ENCODE results near the gene RBMS3. TPM values are rescaled to one million over a fixed set of nuclear protein-coding genes. Genes with fewer than 3 reads are reported as not detected.

The RBMS3 gene
- total RNA-seq, 1 donor from 2014 or later = 49.0 TPM

- no peak for DNase-seq (ENCODE audit: low spot score)
- intact Hi-C loops (cut with DNase I) = no loop called here
Measured at GRCh38 chr3:29614954-29615353, 334.1 kb downstream of the RBMS3 start.

DNA sequence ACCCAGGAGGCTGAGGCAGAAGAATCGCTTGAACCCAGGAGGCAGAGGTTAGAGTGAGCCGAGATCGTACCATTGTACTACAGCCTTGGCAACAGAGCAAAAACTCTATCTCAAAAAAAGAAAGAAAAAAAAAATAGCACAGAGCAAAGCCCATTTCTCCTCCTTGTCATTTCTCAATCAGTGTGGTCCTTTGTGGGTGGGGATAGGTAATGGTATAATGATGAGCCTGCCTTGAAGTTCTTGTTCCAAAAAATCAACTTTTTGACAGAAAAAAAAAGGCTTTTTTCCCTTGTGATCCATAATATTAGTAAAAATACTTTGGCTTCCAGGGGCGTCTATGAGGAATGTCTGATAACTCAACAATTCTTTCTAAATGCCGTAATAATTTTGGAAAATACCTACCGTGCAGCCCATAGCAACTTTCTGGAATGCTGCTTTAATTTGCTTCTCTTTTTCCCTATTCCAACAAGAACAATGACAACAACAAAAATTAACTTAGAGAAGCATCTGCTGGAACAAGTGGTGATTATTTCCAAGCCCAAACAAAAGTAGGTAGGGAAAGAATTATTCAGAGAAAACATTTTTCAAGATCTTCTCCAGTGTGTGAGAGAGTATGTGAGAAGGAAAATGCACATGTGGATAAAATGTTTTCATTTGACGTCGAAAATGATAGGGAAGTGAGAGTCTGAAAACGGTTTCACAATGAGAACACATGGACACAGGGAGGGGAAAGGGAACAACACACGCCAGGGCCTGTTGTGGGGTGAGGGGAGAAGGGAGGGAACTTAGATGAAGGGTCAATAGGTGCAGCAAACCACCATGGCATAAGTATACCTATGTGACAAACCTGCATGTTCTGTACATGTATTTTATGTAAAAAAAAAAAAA is 337.8 kb downstream of the RBMS3 start:
- no peak for DNase-seq (ENCODE audit: low spot score)
- intact Hi-C loops (cut with DNase I) = no loop called here

GRCh38 chr3:29619676-29620075 is 338.8 kb downstream of the RBMS3 start:
- DNase-seq (ENCODE audit: low spot score) = no peak
- intact Hi-C loops (cut with DNase I) = no loop called here

DNA sequence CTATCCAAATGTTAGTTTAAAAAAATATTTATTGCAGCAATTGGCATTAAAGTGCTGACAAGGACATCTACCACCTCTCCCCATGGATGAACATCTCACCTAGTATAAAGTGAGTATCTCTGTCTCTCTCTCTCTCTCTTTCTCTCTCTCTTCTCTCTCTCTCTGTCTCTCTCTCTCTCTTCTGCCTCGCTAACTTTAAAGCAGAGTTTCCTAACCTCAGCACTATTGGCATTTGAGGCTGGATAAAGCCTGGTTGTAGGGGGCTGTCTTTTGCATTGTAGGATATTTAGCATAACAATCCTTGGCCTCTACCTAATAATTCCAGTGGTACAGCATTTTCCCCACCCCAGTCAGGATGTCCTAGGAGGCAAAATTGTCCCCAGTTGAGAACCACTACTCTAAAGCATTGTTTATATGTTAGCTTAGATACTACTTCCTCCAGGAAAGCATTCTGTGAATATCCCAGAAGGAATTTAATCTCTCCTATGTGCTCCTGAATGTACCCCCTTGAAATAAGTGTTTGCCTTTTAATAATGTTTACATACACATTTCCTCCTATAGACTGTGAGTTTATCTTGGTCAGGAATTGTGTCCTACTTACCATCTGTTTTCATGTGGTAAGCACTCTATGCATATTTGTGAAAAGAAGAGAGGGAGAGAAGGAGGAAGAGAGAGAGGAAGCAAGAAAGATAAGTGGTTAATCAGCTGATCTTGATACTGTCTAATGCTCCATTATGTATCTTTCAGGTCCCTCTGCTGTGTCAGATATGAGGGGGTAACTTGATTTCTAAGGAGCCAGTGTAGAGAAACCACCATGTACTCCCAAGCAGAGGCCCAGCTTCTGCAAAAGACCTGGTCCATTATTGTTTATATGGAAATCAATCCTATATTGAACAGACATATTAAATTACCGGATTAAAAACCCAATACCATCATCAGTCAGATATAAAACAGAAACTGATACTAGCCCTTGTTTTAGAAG is 346.6 kb downstream of the RBMS3 start:
- intact Hi-C loops (cut with DNase I) = no loop called here
- no peak for DNase-seq (ENCODE audit: low spot score)

- intact Hi-C loops (cut with DNase I) = no loop called here
Measured at GRCh38 chr3:29628795-29629194, 347.9 kb downstream of the RBMS3 start.

DNA sequence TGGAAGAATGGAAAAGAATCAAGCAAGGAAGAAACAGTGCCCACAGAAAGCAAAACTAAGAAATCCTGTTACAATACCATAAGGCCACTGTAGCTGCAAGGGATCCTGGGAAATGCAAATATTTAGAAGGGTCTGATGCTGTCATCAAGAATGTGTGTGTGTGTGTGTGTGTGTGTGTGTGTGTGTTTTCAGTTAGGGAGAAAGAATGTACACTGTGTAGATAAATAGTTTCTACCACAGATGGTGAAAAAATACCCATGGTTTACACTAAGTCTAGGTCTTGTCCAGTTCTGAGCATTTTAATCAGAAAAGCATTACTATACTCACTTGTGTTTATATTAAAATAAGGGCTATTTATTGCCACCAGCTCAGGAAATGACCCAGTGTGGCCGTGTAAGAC is 355.0 kb downstream of the RBMS3 start:
- no peak for DNase-seq (ENCODE audit: low spot score)
- intact Hi-C loops (cut with DNase I) = no loop called here

More at GRCh38 chr3:29628795-29629194, 347.9 kb downstream of the RBMS3 start:
- DNase-seq (ENCODE audit: low spot score) = no peak

- intact Hi-C loops (cut with DNase I) = no loop called here
- DNase-seq (ENCODE audit: low spot score) = no peak
Measured at GRCh38 chr3:29637068-29637467, 356.2 kb downstream of the RBMS3 start.

DNA sequence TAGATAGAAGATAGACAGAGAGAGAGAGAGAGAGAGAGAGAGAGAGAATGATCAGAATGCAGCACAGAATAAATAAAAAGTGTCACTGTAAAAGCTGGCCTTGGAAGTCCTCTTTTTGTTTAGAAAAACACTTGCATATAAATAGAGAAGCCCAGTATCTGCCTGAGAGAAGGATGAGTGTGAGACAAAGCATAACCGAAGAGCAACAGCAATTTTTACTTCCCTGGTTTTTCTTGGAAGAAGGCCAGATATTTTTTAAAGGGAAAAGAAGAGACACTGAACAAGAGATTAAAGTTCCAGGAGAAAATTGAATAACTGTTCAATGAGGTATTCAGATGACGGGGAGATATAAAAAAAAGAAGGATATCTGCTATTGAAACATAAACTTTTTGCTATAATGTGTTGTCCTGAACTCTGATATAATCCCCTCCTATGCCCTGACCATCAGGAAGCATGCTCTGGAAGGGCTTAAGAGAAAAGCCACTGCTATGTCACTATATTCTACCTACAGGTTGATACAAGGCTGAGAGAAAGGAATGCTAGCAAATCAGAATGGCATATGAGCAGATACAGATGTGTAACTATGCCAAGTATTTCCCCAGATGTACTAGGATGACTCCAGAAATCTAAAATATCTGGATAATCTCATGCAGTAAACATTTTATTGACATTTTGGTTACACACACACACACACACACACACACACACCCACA is 358.9 kb downstream of the RBMS3 start:
- DNase-seq (ENCODE audit: low spot score) = no peak
- intact Hi-C loops (cut with DNase I) = loop anchor here (5.0 kb wide), 2 partner anchors 123 to 357 kb away; partner anchors contain the start of gene RBMS3

DNA sequence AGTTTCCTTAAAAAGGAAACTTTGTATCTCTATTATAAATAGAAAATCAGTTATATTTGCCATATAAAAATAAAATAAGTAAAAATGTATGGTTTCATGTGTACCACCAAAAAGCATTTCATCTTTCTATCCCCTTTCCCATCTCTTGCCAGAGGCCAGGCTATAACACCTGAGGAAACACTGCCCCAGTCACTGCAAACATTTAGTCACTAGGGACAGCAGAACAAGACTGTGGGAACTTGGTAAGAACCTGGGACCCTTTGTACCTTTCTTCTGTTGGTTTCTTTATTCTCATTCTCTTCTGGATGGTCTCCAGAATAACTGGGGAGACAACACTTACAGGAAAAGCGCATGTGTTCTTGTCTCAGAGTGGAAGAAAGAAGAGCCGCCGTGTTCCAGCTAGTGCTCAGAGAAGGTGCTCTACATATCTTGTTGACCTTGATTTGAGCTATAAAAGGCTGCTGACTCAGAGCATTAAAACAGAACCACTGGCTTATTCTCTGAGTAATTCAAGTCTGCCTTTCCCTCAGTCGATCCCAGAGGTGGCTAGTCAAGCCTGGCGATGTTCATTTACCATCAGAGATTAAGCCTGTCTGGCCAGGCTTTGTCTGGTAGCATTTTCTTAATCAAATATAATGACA is 361.6 kb downstream of the RBMS3 start:
- no peak for DNase-seq (ENCODE audit: low spot score)
- intact Hi-C loops (cut with DNase I) = loop anchor here (5.0 kb wide), 2 partner anchors 120 to 360 kb away; partner anchors contain the start of gene RBMS3

DNA sequence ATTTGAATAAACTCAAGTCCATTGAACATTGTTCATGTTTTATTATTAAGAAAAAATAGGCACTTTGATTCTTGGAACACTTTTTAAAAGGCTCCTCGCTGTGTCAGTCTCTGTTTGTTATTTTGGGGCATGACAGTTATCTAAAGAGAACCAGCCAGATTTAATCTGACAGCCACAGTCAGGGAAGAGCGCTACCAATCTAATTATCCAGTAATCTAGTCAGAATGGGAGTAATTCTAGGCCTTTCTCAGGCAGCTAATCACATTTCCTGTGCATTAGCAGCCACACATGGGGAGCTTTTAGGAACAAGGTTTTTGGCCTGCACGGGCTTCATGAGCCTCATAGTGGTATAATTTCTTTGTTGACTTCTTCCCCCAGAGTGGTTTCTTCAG is 362.2 kb downstream of the RBMS3 start:
- intact Hi-C loops (cut with DNase I) = loop anchor here (5.0 kb wide), 2 partner anchors 119 to 361 kb away; partner anchors contain the start of gene RBMS3
- no peak for DNase-seq (ENCODE audit: low spot score)

DNA sequence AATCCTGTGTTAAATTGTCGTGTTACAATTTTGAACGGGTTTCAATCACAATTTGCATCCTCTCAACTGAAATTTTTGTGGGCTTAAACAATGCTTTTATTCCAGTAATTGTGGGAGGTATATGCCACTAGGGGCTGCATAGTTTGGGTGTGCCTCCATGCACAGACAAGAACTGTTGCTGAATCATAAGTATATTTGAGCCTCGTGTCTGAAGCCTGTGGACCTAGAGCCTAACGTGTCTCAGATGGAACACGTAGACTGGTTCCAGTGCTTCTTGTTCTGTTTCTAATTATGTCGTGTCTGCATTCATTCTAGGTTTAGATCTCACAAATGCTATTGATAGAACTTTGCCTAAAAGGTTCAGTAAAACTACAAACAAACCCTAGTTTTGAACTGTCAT is 363.4 kb downstream of the RBMS3 start:
- intact Hi-C loops (cut with DNase I) = loop anchor here (5.0 kb wide), 2 partner anchors 118 to 362 kb away; partner anchors contain the start of gene RBMS3

GRCh38 chr3:29644956-29645636 is 364.2 kb downstream of the RBMS3 start:
- intact Hi-C loops (cut with DNase I) = loop anchor here (5.0 kb wide), 3 partner anchors 37 to 363 kb away; partner anchors contain the start of gene RBMS3
- DNase-seq (ENCODE audit: low spot score) = no peak

More for the DNA sequence above, 363.4 kb downstream of the RBMS3 start:
- DNase-seq (ENCODE audit: low spot score) = no peak

GRCh38 chr3:29646043-29646442 is 365.2 kb downstream of the RBMS3 start:
- DNase-seq (ENCODE audit: low spot score) = no peak
- intact Hi-C loops (cut with DNase I) = loop anchor here (5.0 kb wide), 1 partner anchor 36 kb away; no protein-coding TSS in a partner anchor

GRCh38 chr3:29649815-29650547 is 369.1 kb downstream of the RBMS3 start:
- DNase-seq (ENCODE audit: low spot score) = no peak
- intact Hi-C loops (cut with DNase I) = loop anchor here (5.0 kb wide), 1 partner anchor 32 kb away; no protein-coding TSS in a partner anchor

DNA sequence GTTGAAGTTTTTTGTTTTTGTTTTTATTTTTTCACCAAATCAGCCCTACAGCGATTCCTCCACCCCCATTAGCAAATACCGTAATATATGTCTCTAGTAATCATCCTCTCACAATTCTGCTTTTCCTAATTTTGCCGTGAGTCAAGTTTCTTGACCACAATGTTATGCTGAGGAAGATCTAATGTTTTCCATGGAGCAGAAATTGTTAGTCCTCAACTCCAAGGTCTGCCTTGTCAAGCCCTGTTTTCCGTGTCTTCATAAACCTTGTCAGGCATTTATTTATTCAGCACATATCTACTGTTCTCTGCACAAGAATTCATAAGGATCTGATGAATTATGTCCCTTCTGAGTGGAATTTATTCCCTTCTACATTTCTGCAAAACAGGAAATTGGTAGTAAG is 372.8 kb downstream of the RBMS3 start:
- DNase-seq (ENCODE audit: low spot score) = no peak
- intact Hi-C loops (cut with DNase I) = no loop called here

GRCh38 chr3:29655015-29655747 is 374.3 kb downstream of the RBMS3 start:
- DNase-seq (ENCODE audit: low spot score) = no peak
- intact Hi-C loops (cut with DNase I) = no loop called here

DNA sequence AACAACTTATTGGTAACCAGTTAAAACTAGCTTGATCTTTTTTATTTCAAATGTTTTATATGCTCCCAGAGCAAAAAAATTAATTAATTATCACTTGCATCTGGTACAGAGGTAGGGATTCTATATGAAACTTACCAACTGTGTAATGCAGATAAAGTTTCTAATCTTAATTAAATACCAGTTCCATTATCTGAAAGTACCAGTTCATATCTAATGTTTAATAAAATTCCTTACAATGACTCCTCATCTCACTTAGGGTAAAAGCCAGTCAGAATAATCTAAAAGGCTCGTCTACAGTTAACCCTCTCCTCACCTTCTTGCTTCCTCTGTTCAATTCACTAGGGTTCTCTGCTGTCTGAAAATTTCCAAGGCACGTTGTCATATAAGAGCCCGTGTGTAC is 384.8 kb downstream of the RBMS3 start:
- no peak for DNase-seq (ENCODE audit: low spot score)
- intact Hi-C loops (cut with DNase I) = no loop called here
